Measurements from ENCODE around the gene LZTR1. TPM values are rescaled to one million over a fixed set of nuclear protein-coding genes. Genes with fewer than 3 reads are reported as not detected.

The LZTR1 gene
- total RNA-seq, 2 experiments from 2014 or later: 39.3 to 43.4 TPM

GRCh38 chr22:20979940-20980453 lies 2.1 kb upstream of the LZTR1 start:
- peaks cover 9% of the 10 kb centered on the region for H3K36me3 Mint-ChIP-seq
- no peak overlapping the region for H3K4me3 Mint-ChIP-seq
- peaks cover 3% of the 10 kb centered on the region for H3K27me3 Mint-ChIP-seq
- peaks cover 43% of the 10 kb centered on the region for H3K4me1 Mint-ChIP-seq (ENCODE audit: low read depth)
- H3K9me3 Mint-ChIP-seq: peaks cover 10% of the 10 kb centered on the region
- intact Hi-C loops (cut with micrococcal nuclease): no loop called here
- ChIA-PET CTCF (interaction anchor here (0.6 to 3.1 kb wide), 2 partner anchors 19 to 23 kb away, joined by 3 to 17 read pairs; partner anchors contain the start of gene THAP7), POLR2A (interaction anchor here (1.2 kb wide), 1 partner anchor 21 kb away, joined by 3 read pairs; no protein-coding TSS in a partner anchor)
- no peak for DNase-seq
- H3K27ac Mint-ChIP-seq: no peak overlapping the region

DNA sequence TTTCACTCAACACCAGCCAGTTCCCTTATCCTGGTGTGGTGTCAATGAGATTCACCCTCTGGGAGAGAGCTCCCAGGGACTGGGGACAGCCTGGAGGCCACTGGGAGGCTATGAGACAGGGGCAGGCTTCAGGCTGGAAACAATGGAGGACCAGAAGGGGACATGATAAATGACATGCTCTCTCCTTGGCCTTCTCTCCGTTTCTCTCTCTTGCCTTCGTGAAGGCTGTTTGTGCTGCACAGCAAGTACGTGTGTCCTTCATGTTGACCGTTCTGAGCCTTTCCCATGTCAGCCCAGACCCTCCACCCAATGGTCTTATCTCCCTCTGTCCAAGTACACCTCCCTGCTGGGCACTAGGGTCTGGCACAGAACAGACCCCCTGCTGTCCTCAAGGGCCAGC lies 1.6 kb upstream of the LZTR1 start:
- intact Hi-C loops (cut with micrococcal nuclease): no loop called here
- no peak for DNase-seq
- ChIA-PET POLR2A (interaction anchor here (1.2 kb wide), 1 partner anchor 20 kb away, joined by 3 read pairs; no protein-coding TSS in a partner anchor), CTCF (interaction anchor here (0.6 to 3.1 kb wide), 3 partner anchors 19 to 135 kb away, joined by 3 to 17 read pairs (median 3); partner anchors contain the start of gene THAP7)
- H3K9me3 Mint-ChIP-seq: peaks cover 10% of the 10 kb centered on the region
- no peak overlapping the region for H3K4me3 Mint-ChIP-seq
- peaks cover 9% of the 10 kb centered on the region for H3K36me3 Mint-ChIP-seq
- H3K27me3 Mint-ChIP-seq: peaks cover 3% of the 10 kb centered on the region
- peaks cover 43% of the 10 kb centered on the region for H3K4me1 Mint-ChIP-seq (ENCODE audit: low read depth)
- no peak overlapping the region for H3K27ac Mint-ChIP-seq

GRCh38 chr22:20980938-20981722 lies 967 bp upstream of the LZTR1 start:
- no peaks in the 10 kb centered on the region for H3K27me3 Mint-ChIP-seq
- peak overlapping the region; percentile 84 for H3K27ac Mint-ChIP-seq
- POLR2A ChIA-PET: interaction anchor here (1.2 to 1.3 kb wide), 2 partner anchors 18 to 20 kb away, joined by 3 to 6 read pairs; no protein-coding TSS in a partner anchor
- H3K4me1 Mint-ChIP-seq (ENCODE audit: low read depth): peaks cover 43% of the 10 kb centered on the region
- H3K9me3 Mint-ChIP-seq: peaks cover 10% of the 10 kb centered on the region
- H3K36me3 Mint-ChIP-seq: peaks cover 11% of the 10 kb centered on the region
- H3K4me3 Mint-ChIP-seq: peak overlapping the region; percentile 95
- intact Hi-C loops (cut with micrococcal nuclease): no loop called here
- DNase-seq: no peak
- CTCF ChIA-PET: interaction anchor here (0.6 to 3.1 kb wide), 7 partner anchors 19 to 135 kb away, joined by 3 to 17 read pairs (median 4); partner anchors contain the start of gene THAP7

- intact Hi-C loops (cut with micrococcal nuclease): loop anchor here (1.0 kb wide), 2 partner anchors 20 to 65 kb away; partner anchors contain the start of genes CRKL and THAP7
- CTCF ChIA-PET: interaction anchor here (0.6 to 3.1 kb wide), 13 partner anchors 8 to 120 kb away, joined by 3 to 17 read pairs (median 4); partner anchors contain the start of genes P2RX6 and THAP7
Measured at GRCh38 chr22:20982563-20982882, 426 bp downstream of the LZTR1 start.

GRCh38 chr22:20983081-20983771 lies 1.1 kb downstream of the LZTR1 start:
- CTCF ChIA-PET: no interaction called here
- peak overlapping the region; percentile 88 for H3K27ac Mint-ChIP-seq

More at GRCh38 chr22:20982563-20982882, 426 bp downstream of the LZTR1 start:
- DNase-seq: no peak
- peaks cover 43% of the 10 kb centered on the region for H3K4me1 Mint-ChIP-seq (ENCODE audit: low read depth)
- peak overlapping the region; percentile 95 for H3K4me3 Mint-ChIP-seq
- peak overlapping the region; percentile 88 for H3K27ac Mint-ChIP-seq
- peaks cover 17% of the 10 kb centered on the region for H3K36me3 Mint-ChIP-seq
- H3K9me3 Mint-ChIP-seq: peaks cover 10% of the 10 kb centered on the region
- no peaks in the 10 kb centered on the region for H3K27me3 Mint-ChIP-seq
- POLR2A ChIA-PET: interaction anchor here (0.6 to 1.7 kb wide), 7 partner anchors 11 to 30 kb away, joined by 3 to 13 read pairs (median 5); partner anchors contain the start of gene THAP7

GRCh38 chr22:20985720-20986119 lies 3.6 kb downstream of the LZTR1 start:
- Mint-ChIP-seq H3K27ac (no peak overlapping the region), H3K4me3 (no peak overlapping the region), H3K4me1 (ENCODE audit: low read depth) (peaks cover 26% of the 10 kb centered on the region), H3K9me3 (no peaks in the 10 kb centered on the region), H3K36me3 (peaks cover 21% of the 10 kb centered on the region), H3K27me3 (no peaks in the 10 kb centered on the region)
- ChIA-PET POLR2A (interaction anchor here (1.1 kb wide), 1 partner anchor 17 kb away, joined by 3 read pairs; the partner anchor contains the start of gene THAP7), CTCF (no interaction called here)
- no peak for DNase-seq
- intact Hi-C loops (cut with micrococcal nuclease): no loop called here

More at GRCh38 chr22:20983081-20983771, 1.1 kb downstream of the LZTR1 start:
- Mint-ChIP-seq H3K9me3 (peaks cover 9% of the 10 kb centered on the region), H3K36me3 (peaks cover 22% of the 10 kb centered on the region), H3K4me3 (peak overlapping the region; percentile 95), H3K27me3 (no peaks in the 10 kb centered on the region), H3K4me1 (ENCODE audit: low read depth) (peaks cover 43% of the 10 kb centered on the region)
- POLR2A ChIA-PET: interaction anchor here (1.5 to 1.7 kb wide), 3 partner anchors 15 to 19 kb away, joined by 5 to 13 read pairs (median 7); partner anchors contain the start of gene THAP7
- intact Hi-C loops (cut with micrococcal nuclease): no loop called here
- no peak for DNase-seq

DNA sequence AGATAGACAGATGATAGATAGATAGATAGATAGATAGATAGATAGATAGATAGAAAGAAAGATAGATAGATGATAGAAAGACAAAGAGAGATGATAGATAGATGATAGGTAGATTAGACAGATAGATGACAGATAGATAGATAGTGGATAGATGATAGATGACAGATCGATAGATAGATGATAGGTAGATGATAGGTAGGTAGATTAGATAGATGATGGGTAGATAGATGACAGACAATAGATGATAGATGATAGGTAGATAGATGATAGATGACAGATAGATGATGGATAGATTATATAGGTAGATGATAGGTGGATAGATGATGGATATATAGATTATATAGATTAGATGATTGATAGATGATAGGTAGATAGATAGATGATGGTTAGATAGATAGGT lies 4.3 kb downstream of the LZTR1 start:
- CTCF ChIA-PET: no interaction called here
- Mint-ChIP-seq H3K27me3 (no peaks in the 10 kb centered on the region), H3K36me3 (peaks cover 23% of the 10 kb centered on the region), H3K27ac (no peak overlapping the region), H3K4me3 (no peak overlapping the region), H3K9me3 (no peaks in the 10 kb centered on the region), H3K4me1 (ENCODE audit: low read depth) (peaks cover 19% of the 10 kb centered on the region)
- POLR2A ChIA-PET: interaction anchor here (1.1 kb wide), 1 partner anchor 16 kb away, joined by 3 read pairs; the partner anchor contains the start of gene THAP7
- no peak for DNase-seq
- intact Hi-C loops (cut with micrococcal nuclease): no loop called here

- POLR2A ChIA-PET: no interaction called here
- no peak overlapping the region for H3K4me3 Mint-ChIP-seq
- H3K4me1 Mint-ChIP-seq (ENCODE audit: low read depth): peaks cover 17% of the 10 kb centered on the region
- H3K27me3 Mint-ChIP-seq: no peaks in the 10 kb centered on the region
- intact Hi-C loops (cut with micrococcal nuclease): no loop called here
- H3K36me3 Mint-ChIP-seq: peaks cover 23% of the 10 kb centered on the region
- CTCF ChIA-PET: no interaction called here
- H3K9me3 Mint-ChIP-seq: no peaks in the 10 kb centered on the region
- DNase-seq: no peak
- no peak overlapping the region for H3K27ac Mint-ChIP-seq
Measured at GRCh38 chr22:20987375-20987774, 5.3 kb downstream of the LZTR1 start.

DNA sequence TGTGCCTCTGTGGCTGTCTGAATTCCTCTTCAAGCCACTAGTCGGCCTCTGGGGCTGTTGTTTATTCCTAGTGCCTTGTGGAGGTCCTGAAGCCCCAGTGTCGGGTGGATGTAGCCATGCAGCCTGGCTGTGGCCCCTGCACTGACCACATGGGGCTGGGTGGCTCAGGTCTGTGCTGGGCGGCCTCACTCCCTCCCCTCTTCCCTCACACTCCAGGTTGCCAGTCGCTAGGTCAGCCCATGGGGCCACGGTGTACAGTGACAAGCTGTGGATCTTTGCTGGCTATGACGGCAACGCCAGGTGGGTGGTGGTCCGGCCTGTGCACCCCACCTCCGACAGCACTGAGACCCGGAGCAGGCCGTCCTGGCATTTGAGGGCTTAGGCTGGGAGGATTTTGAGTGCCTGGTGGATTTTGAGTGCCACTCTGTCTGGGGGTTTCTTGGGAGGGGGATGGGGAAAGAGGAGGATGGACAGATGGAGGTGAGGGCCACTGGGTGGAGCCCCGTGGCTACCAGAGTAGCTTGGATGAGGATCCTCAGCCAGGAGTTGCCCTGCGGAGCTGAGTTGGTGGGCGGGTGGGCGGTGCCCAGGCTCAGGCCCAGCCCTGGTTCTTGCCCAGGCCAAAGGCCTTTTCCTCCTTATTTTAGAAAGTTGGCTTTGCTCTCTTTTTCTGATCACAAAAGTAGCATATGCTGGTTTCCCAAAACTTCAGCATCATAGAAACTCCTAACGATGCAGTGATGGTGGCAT lies 6.7 kb downstream of the LZTR1 start:
- no peak overlapping the region for H3K4me3 Mint-ChIP-seq
- POLR2A ChIA-PET: no interaction called here
- H3K4me1 Mint-ChIP-seq (ENCODE audit: low read depth): peaks cover 5% of the 10 kb centered on the region
- no peak overlapping the region for H3K27ac Mint-ChIP-seq
- intact Hi-C loops (cut with micrococcal nuclease): no loop called here
- H3K36me3 Mint-ChIP-seq: peaks cover 18% of the 10 kb centered on the region
- H3K9me3 Mint-ChIP-seq: no peaks in the 10 kb centered on the region
- no peaks in the 10 kb centered on the region for H3K27me3 Mint-ChIP-seq
- CTCF ChIA-PET: no interaction called here
- no peak for DNase-seq

DNA sequence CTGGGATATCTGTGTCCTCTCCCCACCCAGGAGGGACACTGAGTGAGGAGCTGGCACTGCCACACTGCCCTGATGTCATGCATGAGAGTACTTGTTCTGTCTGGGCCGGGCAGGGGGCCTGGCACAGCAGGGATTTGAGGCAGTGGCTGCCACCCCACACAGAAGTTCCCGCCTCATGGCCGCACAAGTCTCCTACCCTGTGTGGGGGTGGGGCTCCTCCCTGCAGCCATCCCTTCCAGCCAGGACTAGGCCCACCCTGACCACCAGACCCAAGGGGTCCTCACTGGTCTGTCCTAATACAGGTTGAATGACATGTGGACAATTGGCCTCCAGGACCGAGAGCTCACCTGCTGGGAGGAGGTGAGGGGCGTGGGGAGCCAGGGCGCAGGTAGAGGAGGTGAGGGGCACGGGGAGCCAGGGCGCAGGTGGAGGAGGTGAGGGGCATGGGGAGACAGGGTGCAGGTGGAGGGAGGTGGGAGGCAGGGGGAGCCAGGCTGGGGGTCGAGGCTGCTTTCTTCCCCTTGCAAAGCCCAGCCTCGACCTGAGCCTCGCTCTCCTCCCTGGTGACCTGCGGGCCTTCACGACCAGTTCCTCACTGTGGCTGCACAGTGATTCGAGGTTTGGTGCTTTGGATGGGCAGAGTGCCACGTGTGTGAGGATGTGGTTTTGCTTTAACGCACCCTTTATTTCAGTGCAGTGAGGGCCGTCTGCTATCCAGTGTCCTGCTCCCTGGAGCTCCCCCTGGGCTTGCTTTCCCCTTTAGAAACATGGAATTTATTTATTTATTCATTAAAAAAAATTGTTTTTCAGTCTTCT lies 7.4 kb downstream of the LZTR1 start:
- no peaks in the 10 kb centered on the region for H3K27me3 Mint-ChIP-seq
- POLR2A ChIA-PET: interaction anchor here (0.7 kb wide), 1 partner anchor 11 kb away, joined by 3 read pairs; no protein-coding TSS in a partner anchor
- peaks cover 15% of the 10 kb centered on the region for H3K36me3 Mint-ChIP-seq
- no peak overlapping the region for H3K27ac Mint-ChIP-seq
- DNase-seq: no peak
- intact Hi-C loops (cut with micrococcal nuclease): no loop called here
- no peaks in the 10 kb centered on the region for H3K4me1 Mint-ChIP-seq (ENCODE audit: low read depth)
- H3K9me3 Mint-ChIP-seq: no peaks in the 10 kb centered on the region
- CTCF ChIA-PET: no interaction called here
- H3K4me3 Mint-ChIP-seq: no peak overlapping the region
